ENCODE results near the gene RABAC1.

The RABAC1 gene

DNA sequence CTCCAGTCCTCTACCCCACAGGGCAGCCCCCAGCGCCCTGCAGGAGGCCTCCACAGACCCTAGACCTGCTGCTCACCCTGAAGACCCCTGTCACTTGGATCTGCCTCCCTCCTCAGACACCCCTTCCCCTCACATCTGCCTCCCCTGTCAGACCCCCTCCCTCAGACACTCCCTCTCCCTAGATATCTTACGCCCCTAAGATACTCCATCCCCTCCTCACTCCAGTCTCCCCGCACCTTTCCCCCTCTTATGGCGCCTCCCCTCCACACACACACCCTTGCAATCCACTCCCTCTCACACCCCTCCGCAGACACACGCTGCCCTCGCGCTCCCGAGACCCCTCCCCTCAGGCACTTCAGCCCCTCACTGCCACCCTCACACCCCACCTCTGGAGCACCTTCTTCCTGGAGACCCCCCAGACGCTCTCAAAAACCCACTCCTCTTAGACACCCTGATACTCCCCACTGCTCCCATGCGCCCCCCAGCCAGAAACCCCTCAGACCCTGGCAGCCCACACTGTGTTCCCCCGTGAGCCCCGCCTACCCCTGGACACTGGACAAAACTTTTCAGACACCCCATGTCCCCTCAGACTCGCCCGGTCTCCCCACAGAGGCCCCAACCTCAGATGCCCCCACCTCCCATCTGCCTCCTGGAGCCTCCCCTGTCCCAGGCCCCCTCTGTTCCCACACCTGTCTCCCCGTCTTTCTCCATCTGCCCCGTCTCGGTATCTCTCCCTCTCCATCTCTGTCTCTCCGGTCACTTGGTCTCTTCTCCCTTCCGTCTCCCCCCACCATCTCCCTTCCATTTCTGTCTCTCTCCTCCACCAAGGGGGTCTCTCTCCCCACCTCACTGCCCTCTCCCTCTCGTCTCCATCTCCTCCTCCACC is 45.3 kb downstream of the RABAC1 start:
- no peak for DNase-seq

DNA sequence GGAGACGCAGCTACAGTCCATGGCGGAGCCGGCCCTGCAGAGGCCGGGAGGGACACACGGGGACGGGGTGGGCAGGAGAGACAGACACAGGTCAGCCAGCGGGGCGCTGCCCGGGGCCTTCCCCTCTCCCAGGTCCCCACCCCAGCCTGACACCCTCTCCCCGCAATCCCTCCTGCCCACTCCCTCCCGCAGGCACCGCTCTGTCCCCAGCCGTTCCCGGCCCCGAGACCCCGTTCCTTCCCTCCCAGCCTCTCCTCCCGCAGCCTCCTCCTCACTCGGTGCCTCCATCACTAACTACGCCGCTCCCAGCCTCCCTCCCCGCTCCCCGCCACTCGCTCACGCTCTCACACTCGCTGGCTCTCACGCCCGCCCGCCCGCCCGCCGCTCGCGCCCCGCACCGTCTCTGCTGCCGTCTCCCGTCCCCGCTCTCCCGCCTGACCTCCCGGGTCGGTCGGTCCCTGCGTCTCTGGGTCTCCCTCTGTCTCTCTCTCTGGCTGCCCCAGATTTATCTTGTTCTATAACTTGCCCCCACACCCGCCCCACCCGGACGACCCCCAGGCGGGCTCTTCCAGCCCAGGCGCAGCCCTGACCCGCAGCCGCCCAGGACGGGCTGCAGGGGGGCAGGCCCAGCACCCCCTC is 46.1 kb downstream of the RABAC1 start:
- DNase-seq: no peak

DNA sequence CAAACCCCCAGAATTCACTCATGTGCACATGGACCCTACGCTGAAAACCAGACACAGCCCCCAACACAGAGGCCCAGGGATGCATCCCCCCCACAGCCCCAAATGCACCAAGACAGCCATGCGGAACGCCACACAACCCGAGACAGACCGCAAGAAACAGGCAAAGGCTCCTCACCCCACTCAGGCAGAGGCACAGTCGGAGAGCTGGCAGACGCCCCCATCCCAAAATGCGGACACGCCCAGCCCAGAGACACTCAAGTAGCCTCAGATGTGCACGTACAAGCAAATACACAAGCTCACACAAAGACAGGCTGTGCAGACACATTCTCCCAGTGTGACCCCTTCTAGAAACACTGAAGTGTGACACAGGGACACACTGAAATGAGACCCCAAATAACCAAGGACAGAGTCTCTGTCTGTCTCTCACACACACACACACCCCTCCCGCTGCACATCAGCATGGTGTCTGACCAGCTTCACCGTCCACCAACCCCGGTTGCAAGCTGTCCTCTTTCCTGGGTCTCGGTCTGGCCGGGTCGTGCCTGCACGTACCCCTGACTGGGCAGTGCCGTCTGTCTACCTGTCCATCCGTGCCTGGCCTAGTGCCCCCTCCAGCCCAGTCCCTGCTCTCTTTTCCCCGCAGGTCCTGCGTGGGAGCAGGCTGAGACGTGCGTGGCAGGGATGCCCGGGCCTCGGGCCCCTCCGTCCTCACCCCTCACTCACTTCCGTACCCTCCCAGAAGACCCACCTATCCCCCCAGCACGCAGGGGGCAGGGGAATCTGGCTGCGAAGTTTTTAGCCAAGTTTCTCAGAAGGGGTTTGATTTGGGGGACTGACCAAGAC is 47.0 kb downstream of the RABAC1 start:
- no peak for DNase-seq

DNA sequence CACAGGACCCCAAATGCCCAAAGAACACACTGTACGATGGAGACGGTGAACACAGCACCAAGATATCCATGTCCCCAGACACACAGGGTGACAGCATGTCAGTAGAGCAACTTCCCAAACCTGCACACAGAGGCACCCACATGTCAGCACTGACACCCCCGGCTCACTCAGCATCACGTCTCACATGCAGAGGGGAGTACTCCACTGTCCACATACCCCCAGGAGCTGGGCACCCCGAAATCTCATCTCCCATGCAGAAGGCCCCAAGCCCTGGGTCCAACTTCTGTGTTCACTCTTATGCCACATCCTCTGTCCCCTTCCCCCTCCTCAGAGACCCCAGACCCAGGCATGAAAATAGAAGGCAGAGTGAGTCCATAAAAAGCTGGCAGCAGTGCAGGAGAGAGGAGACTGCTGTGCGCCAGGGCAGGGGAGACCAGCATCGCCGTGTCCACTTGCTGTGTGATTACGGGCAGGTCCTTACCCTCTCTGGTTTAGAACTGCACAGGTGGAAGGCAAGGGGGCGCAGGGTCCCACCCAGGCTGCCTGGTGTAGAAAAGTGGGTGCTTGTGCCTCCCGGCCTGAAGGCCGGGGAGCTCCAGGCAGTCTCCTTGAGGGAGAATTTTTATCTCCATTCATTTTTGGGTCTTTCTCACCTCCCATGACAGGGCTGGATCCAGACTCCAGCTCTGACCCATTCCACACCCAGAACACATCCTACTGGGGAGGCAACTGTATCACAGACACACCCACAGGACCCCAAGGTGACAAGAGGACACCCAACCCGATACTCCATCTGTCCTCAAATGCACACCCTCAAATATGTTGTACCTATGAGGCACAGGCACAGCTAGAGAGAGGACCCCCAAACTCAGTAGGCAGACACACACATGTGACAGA is 47.9 kb downstream of the RABAC1 start:
- DNase-seq: no peak

DNA sequence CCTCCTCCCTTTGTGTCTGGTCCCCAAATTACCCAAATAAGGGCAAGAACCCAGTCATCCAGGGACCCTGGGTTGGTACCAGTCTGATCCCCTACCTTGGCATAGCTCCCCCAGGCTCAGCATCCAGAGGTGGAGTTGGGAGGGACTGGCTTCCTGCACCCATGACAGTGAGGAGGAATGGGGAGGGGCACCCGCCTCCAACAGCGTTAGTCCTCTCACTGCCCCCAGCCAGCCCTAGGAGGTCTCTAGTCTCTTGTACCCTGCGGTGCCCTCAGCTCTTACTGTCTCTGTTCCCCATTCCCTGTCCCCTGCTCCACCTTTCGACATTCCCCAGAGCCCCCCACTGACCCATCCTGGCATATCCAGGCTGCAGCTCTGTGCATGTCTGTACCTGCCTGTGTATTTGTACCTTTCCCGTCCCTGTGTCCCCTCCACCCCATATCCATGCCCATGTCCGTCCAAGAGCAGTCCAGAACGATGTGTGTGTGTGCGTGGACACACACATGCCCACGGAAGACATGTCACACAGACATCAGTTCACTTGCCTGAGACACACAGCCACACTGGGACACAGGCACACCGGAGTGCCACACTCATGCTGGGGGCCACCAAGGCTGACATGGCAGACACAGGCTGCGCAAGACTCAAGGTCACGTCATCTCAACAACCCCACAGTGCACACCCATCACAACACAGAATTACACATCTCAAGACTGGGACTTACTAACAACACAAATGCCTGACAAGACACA is 48.7 kb downstream of the RABAC1 start:
- DNase-seq: no peak

DNA sequence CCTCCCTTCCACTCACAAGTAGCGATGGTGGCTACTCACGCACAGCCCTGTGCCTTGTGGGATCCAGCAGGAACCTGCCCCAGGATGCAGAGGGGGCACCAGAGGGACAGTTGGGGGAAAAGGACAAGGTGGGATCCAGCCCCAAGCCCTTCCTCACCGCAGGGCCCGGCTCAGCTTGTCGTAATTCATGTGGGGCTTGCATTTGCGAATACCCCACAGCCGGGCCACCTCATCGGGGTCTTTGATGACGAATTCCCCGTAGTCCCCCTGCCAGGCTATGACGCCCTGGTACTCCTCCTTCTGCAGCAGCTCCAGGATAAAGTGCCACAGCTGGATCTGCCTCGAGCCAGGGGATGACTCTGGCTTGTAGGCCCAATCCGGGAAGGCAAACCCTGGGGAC is 49.4 kb downstream of the RABAC1 start:
- DNase-seq: no peak

DNA sequence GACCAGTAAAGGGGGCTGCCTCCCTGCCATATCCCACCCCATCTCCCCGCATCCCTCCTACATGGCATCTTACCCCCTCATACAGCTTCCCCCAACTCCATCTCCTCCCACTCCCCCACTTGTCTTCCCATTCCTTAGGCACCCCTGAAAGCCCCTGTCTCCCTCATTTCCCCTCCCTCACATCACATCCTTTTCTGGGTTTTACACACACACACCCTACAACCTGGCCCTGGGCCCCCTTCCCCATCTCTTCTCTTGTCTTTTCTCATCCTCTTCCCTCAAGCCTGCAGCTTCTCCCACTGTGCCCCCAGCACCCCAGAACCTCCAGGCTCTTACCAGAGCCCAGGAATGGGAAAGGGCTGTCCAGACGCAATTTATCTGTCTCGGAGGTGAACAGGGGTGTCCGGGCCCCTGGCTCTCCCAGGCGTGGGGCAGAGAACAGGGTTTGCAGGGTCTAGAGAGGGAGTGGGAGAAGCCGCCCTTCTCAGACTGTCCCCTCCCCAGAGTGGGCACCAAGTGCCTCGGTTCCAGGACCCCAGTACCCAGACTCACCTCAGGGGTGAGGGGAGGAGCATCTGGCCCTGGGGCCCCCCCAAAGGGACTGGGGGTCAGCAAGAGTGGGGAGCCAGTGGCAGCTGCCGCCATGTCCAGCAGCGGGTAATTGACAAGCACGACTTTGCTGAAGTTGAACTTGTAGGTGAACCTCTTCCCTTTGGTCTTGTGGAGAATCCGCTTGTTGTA is 50.2 kb downstream of the RABAC1 start:
- DNase-seq: no peak

DNA sequence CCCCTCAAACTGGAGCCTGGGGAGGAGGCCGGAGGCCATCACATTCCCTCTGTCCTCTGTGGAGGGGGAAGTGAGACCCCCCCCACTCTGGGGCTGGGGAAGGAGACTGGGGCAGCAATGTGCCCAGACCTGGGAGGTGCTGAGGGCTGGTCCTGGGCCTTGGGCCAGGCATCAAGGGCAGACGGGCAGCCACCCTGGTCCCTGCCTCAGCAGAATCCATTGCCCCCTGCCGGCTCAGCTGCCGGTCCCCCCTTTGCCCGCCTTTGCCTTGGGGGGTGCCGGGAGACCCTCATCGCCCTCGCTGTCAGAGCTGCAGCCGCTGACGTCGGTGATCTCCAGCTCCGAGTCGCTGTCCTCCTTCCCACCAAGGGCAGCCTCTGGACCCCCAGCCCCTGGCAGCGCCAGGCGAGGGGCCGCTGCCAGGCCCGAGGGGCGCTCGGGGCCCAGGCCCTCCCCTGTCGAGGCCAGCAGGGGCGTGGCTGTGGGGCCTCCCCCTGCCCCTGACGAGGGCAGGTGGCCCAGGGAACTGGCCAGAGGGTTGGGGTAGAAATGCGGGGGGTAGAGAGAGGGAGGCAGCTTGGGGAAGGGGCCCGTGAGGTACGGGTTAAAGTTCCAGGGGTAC is 51.0 kb downstream of the RABAC1 start:
- DNase-seq: no peak

DNA sequence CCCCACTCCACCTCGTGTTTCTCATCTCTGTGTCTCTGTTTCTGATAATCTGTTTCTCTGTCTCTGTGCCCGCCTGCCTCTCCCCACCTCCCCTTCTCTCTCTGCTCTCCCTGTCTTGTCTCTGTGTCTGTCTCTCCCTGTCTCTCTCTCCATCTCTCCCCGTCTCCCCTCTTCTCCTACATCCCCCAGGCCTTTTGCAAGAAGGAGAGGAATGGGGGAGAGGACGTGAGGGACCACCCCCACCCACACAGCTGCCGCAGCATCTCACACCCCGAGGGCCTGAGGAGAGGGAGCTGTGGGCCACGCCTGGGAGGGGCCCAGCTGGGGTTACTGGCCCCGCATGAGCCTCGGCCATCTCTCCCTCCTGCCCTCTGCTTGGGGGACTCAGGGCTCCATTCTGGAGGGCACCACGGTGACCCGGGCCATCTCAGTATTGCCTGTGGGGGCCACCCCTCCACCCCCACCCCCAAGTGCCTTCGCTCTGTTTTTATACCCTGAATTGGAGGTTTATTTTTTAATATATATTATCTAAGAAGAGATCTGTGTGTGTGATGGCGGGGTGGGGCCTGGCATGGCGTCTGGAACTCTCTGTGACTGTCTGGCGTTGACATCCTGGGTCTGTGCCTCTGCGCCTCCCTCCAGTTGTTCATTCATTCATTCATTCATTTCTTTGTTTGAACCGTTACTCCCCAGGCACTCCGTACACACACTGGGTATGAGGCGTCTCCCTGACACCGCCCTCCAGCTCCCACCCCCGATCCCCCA is 52.0 kb downstream of the RABAC1 start:
- no peak for DNase-seq

All from NCI-H1105 (cell line).